AG04450 (cell line): Measurements from ENCODE around the gene HEXIM2. TPM values are rescaled to one million over a fixed set of nuclear protein-coding genes. Genes with fewer than 3 reads are reported as not detected.

Experiments used
- CTCF ChIA-PET: fragments of 300-600, 350-600 bp; formaldehyde crosslinking; extraction: SDS; loops from one replicate; lab custom pipeline; 2022; ENCODE audit warnings: antibody characterized with exemption, inconsistent platforms; lab: Charles Lee
- POLR2A ChIA-PET: fragments of 350-600 bp; formaldehyde crosslinking; extraction: SDS; loops from one replicate; lab custom pipeline; 2021; ENCODE audit warnings: antibody characterized with exemption, inconsistent platforms; lab: Yijun Ruan, JAX
- DNase-seq: peaks from one replicate; pipeline ENCODE4 v3.0.0-alpha.2; 2011; ENCODE audit warnings: low read depth, low spot score
- H3K27ac ChIP-seq: one replicate; pipeline ENCODE4 v1.5.1; 2012; ENCODE audit warnings: low read depth, low read length, control low read depth
- H3K27me3 ChIP-seq: one replicate; pipeline ENCODE4 v1.6.0; 2012; ENCODE audit warnings: low read length; ENCODE audit not compliant: control insufficient read depth, insufficient read depth
- H3K4me3 ChIP-seq: 2 replicates; pipeline ENCODE4 v1.5.1; 2011; ENCODE audit warnings: mild to moderate bottlenecking, low read depth, low read length, control low read depth
- H3K9me3 ChIP-seq: 2 replicates; pipeline ENCODE4 v1.5.1; 2012; ENCODE audit warnings: low read length; ENCODE audit not compliant: control insufficient read depth, insufficient read depth
- CTCF ChIP-seq: IDR thresholded peaks from 2 replicates; pipeline ENCODE4 v1.5.1; 2011; ENCODE audit warnings: low read depth, low read length, control low read depth, inconsistent platforms
- polyA plus RNA-seq: library from polyadenylated mRNA; depleted of rRNA; stranded (reverse); fragments of >200 nt; gene quantifications from 2 replicates; pipeline ENCODE4 v1.2.3, GENCODE V29; 2011

HEXIM2 gene
- polyA plus RNA-seq, 1 experiment: 4.2 TPM

DNA sequence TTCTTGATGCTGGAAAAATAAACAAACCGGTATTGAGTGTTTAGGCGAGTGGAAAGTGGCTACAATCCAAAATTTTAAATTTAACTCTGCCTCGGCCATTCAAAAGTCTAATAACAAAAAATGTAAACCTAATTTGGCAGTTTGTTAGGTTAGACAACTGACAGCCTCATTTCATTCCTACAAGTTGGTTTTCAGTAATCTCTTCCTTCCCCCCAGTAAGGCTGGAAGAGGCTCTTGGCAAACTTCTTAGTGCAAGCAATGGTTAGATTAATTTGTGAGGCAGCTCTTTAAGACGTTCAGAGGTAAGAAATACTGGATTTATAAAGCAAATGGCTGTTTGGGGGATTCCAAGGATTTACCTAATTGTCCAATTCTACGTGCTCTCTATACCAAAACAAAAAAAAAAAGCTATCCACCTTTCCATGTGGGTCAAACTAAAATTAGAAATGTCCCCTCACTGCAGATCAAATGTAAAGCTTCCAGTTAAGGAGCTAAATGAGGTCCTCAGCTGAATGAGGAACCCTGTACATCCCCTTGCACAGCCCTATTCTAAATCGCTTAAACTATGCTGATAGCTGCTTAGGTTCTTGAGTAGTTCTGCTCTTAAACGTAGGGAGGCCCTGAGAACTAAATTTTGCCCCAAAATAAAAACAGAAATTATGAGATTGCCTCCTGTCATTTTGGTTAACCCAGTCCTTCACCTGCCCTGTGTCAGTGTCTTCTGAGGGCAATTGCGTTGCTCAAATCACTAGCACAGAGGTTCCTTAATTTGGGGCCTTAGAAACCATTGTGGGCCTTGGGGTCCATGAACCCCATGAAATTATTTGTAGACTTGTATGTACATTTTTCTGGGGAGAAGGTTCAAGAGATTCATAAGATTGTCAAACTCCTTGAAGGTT lies 10.5 kb upstream of the HEXIM2 start:
- DNase-seq: no peak
- TF ChIP-seq CTCF: no peak
- peak overlapping the region; percentile 57 for H3K27ac ChIP-seq
- ChIA-PET CTCF (interaction anchor here (0.5 to 7.3 kb wide), 16 partner anchors 9 to 234 kb away, joined by 3 to 181 read pairs (median 5); partner anchors contain the start of genes ACBD4, HEXIM2 and PLCD3), POLR2A (interaction anchor here (0.6 to 7.4 kb wide), 8 partner anchors 8 to 222 kb away, joined by 3 to 399 read pairs (median 14); partner anchors contain the start of gene HEXIM2)
- peak overlapping the region; percentile 96 for H3K4me3 ChIP-seq
- H3K9me3 ChIP-seq: no peaks in the 10 kb centered on the region; the same call in 1 of the 2 replicates
- no peaks in the 10 kb centered on the region for H3K27me3 ChIP-seq

GRCh38 chr17:45155029-45155428 lies 6.6 kb upstream of the HEXIM2 start:
- H3K27ac ChIP-seq: no peak overlapping the region
- no peak for DNase-seq
- CTCF ChIA-PET: interaction anchor here (0.6 to 4.9 kb wide), 3 partner anchors 19 to 43 kb away, joined by 3 to 69 read pairs (median 24); partner anchors contain the start of genes ACBD4 and PLCD3

DNA sequence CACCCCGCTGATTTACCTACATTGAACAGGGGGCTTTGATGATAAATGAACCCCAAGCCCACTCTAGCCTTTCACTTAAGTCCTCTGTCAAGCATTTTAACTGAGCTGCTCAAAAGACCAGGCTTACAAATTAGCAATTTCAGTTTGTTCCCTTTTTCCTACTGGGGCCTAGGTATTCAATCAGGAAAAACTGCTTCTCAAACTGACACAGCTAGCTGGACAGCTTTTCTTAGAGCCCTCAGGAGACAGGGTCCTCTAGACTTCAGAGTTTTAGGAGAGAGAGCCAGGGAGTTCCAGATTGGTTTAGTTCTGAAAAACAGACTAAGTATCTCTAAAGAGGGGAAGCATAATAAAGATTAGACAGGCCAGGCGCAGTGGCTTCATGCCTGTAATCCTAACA lies 6.2 kb upstream of the HEXIM2 start:
- ChIA-PET CTCF (interaction anchor here (0.6 to 4.9 kb wide), 3 partner anchors 20 to 42 kb away, joined by 3 to 69 read pairs (median 24); partner anchors contain the start of genes ACBD4 and PLCD3), POLR2A (interaction anchor here (0.7 to 1.0 kb wide), 2 partner anchors 20 to 59 kb away, joined by 7 to 8 read pairs; partner anchors contain the start of gene ACBD4)

More at GRCh38 chr17:45155029-45155428, 6.6 kb upstream of the HEXIM2 start:
- Histone ChIP-seq H3K4me3 (no peak overlapping the region), H3K27me3 (no peaks in the 10 kb centered on the region), H3K9me3 (no peaks in the 10 kb centered on the region)
- TF ChIP-seq CTCF: no peak
- POLR2A ChIA-PET: interaction anchor here (0.6 to 1.0 kb wide), 4 partner anchors 11 to 59 kb away, joined by 3 to 8 read pairs (median 6); partner anchors contain the start of gene ACBD4

DNA sequence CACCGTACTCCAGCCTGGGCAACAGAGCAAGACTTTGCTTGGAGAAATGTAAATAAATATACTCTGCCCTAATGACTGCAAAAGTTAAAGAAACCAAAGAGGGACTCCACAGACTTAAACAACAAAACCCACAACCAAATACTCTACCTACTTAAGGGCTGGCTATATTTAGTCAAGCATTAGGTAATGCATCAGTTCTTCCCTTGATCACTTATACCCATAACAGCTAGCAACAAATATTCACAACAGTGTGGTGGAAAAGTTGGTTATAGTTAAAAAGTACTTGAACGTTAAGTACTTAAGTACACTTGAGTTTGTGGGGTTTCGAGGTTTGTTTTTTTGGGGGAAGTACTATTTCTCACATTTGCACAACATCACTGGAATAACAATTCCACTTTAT lies 5.4 kb upstream of the HEXIM2 start:
- TF ChIP-seq CTCF: no peak
- DNase-seq: no peak
- H3K27me3 ChIP-seq: no peaks in the 10 kb centered on the region
- ChIA-PET POLR2A (no interaction called here), CTCF (interaction anchor here (1.0 to 4.9 kb wide), 3 partner anchors 21 to 42 kb away, joined by 3 to 69 read pairs (median 24); partner anchors contain the start of gene ACBD4)
- no peak overlapping the region for H3K4me3 ChIP-seq
- no peak overlapping the region for H3K27ac ChIP-seq
- peaks cover 4% of the 10 kb centered on the region; the same call in 1 of the 2 replicates for H3K9me3 ChIP-seq

More for the DNA sequence above, 6.2 kb upstream of the HEXIM2 start:
- no peak overlapping the region for H3K4me3 ChIP-seq
- no peak for DNase-seq
- H3K27ac ChIP-seq: no peak overlapping the region
- no peaks in the 10 kb centered on the region for H3K27me3 ChIP-seq
- TF ChIP-seq CTCF: no peak
- H3K9me3 ChIP-seq: no peaks in the 10 kb centered on the region
